ENCODE results near the gene TSR1. TPM values are rescaled to one million over a fixed set of nuclear protein-coding genes. Genes with fewer than 3 reads are reported as not detected.

The TSR1 gene
- 30.2 TPM for total RNA-seq

DNA sequence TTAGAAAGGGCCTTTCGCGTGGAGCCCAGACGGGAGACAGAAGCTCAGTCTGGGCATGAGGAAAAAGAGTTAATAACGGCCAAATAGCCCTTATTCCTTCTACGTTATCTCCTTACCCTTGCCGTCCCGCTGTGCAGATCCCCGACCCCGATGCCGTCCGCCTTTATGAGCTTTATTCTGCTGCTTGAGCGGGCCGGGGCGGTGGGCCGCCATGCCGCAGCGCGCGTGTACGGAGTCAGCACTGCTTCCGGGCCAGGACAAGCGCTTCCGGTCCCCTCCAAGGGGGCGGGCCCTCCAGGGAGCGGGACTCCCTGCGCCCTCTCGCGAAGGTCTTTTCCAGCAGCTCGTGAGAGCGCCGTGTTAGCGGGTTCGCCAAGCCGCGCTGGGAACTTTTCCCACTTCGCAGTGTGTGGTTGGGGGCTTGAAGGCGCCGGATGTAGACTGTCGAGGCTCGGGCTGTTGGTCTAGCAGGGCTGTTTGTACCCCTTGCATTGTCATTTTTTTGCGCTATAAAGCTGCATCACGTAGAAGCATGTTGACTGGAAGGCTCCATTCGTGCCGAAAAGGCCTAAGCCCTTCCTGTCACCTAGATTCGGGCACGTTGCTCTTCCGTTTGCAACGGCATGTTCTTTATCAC, at the start of gene TSR1:
TSR1 (minus strand) TSS at position 243 of the 637 bp plus-strand sequence; CDS start at position 213, 30 bp downstream.
- peak; percentile 98 to 99 for DNase-seq (ENCODE audit: low spot score in 2 of 2)
- FAIRE-seq = no peak

DNA sequence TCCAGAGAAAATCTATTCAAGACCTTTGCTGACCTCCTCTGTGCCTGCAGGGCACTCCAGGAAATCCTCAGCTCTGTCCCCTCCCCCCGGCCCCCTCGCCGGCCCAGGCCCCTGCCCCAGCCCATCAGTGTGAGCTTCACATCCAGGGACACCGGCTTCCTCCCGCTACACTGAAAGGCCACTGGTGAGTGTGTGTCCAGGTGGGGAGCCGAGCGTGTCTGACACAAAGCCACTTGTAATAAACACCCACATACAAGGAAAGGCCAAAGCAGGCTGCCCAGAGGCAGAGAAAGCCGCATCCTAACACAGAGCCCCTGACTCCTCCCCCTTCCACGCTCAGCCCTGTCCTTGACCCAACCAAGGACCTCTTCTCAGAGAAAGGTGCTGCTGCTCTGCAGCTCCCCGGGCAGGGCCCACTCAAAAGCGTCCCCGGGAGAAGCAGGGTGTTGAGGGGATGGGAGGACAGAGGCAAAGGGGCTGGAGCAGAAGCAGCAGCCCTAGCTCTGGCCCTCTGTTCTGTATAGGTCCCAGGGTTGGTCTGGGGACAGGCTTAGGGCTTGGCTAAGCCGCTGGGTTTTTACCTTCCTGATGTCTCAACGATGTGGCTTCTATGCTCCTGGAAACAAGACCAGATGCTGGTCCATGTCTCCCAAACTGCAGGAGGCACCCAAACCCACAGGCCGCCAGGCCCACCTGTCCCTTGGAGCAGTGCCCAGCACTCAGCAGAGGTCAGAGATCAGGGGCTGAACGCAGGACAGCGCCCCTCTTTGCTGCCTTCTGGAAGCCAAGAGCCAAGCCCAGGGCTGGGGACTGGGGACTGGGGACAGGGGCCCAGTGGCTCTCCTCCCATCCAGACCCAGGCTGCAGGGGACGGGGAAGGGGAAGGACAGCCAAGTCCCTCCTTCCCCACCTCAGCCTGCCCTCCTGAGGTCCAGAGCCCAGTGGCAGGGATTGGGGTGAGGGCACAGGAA, 49.3 kb upstream of the TSR1 start:
- DNase-seq (ENCODE audit: low spot score in 2 of 2) (no peak), FAIRE-seq (no peak)

DNA sequence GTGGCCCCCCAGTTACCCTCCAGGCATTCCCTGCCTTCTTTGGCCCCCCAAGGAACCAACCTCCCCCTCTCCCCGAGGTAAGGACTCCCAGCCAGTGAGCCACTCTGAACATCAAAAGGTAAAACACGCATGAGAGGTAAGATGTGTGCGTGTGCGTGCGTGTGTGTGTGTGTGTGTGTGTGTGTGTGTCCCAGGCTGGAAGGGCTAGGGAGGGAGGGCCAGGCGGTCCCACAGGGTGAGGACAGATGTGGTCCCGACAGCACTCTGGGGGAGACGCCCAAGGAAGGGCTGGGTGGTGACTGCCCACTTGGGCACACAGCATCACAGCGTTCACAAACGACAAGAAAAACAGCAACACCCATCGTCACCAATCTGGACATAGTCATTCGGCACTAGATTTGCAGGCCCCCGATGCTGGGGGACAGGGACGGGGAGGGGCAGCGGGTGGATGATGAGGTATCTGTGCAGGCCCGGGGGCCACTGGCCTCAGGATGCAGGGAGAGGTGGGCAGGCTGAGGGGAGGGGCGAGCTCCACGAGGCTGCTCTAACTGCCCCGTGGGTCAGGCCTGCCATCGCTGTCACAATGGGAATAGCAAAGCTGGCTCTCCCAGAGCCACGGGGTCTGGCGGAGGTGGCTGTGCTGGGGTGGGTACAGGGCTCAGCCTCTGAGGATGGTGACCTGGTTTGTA, 48.3 kb upstream of the TSR1 start:
- DNase-seq (ENCODE audit: low spot score in 2 of 2) (no peak), FAIRE-seq (no peak)

DNA sequence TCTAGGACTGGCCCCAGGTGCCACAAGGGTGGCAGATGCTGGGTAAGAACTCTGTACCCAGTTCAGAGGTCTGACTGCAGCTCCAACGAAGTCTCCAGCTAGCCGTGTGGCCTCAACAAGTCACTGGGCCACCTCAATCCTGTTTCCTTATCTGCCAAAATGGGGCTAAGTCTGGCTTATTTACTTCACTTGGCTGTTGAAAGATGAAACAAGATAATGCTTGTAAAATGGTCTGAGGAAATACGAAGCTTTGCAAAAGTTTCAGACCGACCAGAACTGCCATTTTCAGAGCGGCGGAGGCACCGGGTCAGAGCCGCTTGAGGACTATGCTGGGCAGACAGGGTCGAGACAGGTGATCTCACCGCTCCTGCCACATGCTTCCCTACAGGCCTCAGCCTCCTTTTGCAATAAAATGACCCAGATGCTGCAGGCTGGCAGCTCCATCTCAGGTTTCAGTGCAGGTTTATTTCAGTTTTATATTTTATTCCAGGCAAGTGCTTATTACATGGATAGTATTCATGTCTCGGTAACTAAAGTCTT, 47.4 kb upstream of the TSR1 start:
- FAIRE-seq = no peak
- no peak for DNase-seq (ENCODE audit: low spot score in 2 of 2)

DNA sequence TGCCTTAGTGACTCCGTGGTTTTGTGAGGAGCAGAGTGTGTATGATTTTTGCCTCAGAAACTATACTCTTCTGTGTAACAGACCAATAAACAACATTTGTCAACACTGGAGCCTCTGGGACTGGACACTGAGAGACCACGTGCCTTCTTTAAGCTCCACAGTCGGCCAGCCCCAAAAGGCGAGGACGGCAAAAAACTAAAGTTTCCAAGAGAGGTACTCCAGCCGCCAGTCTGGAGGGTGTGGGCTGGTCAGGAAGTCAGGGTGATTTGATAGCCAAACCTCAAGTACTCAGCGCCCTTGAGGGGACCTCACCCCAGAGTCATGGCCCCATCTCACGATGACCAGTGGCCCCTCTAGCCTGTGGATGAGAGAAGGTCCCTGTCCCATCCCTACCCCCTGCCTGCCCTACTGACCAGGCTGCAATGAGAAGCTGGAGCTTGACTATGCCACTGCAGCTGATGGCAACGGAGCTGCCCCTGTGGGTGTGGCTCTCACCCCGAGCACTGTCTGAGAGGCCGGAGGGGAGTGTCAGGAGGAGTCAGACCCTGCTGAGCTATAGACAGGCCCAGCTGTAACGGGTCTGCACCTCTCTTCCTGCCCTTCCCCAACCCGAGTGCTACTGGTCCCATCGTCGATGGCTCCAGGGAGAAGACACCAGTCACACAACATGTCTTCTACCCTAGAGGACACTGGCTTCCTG, 44.8 kb upstream of the TSR1 start:
- FAIRE-seq (no peak), DNase-seq (ENCODE audit: low spot score in 2 of 2) (no peak)

DNA sequence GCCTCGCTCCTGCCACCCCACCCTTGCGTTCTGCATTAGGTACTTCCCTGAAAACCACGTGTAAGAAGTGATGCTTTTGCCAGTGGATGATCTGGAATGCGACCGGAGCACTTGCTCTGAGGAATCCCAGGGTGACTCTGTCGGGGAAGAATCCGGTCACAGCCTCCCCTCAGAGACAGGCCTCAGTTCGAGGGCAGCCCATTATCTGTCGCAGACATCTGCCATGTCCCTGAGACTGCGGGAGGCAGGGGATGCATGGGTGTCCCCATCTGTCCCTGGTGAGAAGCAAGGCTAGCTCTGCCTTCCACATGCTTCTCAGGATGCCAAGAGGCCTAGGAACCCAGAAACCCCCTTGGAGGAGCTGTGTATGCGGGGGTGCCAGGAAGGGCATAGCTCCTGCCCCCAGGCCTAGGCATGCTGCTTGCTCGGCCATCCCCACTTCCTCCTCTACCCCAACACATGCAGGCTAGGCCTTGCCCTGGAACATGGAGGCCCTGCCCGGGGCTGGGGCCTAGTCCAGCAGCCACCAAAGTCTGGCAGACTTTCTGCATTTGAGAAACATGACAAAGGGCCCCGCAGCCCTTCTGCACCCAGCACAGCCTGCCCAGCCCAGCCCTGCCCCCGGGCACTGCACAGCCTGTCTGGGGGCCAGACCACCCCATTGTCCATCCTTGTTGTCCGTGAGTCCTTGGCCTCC, 44.1 kb upstream of the TSR1 start:
- DNase-seq (ENCODE audit: low spot score in 2 of 2) = no peak
- no peak for FAIRE-seq

DNA sequence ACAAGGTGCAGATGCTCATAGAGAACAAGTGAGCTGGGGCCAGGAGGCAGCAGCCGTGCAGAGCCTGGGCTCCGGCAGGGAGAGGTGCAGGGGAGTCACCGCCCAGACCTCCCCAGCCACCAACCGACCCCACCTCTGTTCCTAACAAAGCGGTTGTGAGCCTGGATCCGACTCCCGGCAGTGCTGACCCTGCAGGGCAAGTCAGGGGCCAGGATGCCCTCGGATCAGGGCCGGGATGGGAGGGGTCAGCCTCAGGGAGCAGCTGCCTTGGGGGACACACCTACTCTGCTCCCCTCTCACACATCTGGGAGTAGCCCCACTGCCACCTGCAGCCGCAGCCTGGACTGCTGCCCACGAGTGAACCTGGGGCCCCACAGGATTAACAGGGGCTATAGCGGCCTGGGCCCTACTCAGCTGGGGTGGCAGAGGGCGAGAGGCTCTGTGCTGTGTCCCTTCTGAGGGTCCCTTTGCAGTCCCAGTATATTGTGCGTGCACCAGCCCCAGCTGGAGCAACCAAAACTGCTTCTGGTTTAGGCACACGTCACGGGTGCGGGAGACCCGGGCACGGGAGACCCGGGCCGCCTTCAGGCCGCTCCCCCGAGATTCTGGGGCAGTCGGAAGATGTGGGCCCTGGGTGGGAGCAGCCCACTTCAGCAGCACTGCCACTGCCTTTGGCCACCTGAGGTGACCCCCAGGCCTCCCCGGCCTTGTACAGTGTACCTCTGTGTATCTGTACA, 43.4 kb upstream of the TSR1 start:
- no peak for FAIRE-seq
- DNase-seq (ENCODE audit: low spot score in 2 of 2) = no peak

DNA sequence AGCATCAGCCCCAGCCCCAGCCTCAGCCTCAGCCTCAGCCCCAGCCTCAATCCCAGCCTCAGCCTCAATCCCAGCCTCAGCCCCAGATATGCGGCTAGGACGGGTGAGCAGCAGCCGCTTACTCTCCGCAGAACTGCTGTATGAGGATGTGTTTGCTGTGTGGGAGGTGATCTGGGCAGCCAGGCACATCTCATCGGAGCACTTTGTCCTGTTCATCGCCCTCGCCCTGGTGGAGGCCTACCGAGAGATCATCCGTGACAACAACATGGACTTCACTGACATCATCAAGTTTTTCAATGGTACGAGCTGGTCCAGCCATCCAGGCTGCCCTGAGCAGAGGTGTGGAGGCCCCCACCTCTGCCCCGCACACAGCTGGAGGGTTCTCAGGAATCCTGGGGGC, 42.6 kb upstream of the TSR1 start:
- FAIRE-seq = no peak
- no peak for DNase-seq (ENCODE audit: low spot score in 2 of 2)

DNA sequence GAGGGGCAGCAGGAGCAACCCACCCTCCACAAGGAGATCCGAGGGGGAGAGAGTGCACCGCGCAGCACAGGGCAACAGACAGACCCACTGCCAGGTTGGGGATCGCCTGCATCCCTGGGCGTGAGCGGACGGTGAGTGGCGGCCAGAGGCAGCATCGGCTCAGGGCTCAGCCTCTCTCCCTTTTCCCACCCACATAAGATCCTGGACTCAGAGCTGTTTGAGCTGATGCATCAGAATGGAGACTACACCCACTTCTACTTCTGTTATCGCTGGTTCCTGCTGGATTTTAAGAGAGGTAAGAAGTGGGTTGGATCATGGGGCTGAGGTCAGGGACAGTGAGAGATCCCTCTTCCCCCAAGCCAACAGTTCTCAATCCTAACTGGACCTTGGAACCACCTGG, 41.4 kb upstream of the TSR1 start:
- DNase-seq (ENCODE audit: low spot score in 2 of 2) = no peak
- FAIRE-seq = no peak

DNA sequence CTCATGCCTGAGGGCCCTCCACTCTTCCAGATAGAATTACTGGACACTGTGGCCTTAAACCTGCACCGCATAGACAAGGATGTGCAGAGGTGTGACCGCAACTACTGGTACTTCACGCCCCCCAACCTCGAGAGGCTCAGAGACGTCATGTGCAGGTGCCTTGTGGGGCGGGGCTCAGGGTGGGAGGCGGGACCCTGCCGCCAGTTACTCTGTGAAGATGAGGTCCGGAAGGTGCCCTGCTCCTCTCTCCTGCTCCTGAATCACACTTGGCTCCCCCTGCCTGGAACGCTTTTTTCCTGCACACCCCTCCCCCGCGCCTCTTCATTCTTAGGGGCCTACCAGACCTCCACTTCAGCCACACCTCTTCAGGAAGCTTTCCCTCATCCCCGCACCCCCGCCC, 39.9 kb upstream of the TSR1 start:
- FAIRE-seq (no peak), DNase-seq (ENCODE audit: low spot score in 2 of 2) (no peak)

DNA sequence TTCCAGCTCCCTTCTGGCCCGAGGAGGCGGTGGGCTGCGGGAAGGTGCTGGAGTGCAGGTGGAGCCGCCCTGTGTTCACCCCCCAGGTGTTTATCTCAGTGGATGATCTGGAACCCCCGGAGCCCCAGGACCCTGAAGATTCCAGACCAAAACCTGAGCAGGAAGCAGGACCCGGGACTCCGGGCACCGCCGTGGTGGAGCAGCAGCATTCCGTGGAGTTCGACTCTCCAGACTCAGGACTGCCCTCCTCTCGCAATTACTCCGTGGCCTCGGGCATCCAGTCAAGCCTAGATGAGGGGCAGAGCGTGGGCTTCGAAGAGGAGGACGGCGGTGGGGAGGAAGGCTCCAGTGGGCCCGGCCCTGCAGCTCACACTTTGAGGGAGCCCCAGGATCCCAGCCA, 39.1 kb upstream of the TSR1 start:
- no peak for FAIRE-seq

DNA sequence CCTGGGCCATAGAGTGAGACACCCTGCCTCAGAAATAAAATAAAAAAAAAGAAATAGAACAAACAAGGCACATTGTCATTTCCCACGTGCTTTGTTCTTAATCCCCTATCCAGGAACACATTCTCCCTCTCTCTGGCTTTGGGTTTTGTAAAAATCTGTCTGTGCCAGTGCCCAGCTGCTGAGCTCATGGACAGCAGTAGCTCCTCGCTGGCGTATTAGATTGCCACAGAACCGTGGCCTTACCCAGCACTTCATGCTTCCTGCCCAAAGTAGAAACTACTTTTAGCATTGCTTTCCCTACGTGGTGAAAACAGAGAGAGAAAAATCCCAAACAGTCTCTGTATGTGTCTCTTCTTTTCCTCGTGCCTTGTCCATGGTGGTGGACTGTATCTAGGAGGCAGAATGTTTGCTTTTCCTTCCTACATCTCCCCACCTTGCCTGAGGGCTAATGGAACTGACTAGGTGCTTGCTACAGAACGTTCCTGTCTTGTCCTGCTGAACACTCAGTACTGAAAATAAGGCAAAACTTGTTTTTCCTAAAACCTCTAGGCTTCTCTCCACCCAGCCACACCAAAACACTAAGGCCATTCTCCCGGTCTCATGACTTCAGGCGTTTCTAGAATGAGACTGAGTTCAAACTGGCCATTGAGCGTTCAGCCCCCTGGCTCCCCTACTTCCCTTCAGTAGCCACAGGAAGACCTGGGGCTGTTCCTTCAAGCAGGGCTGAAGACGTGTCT, 38.5 kb upstream of the TSR1 start:
- no peak for DNase-seq (ENCODE audit: low spot score in 2 of 2)
- no peak for FAIRE-seq

More for the DNA sequence above, 39.1 kb upstream of the TSR1 start:
- DNase-seq (ENCODE audit: low spot score in 2 of 2) = no peak

DNA sequence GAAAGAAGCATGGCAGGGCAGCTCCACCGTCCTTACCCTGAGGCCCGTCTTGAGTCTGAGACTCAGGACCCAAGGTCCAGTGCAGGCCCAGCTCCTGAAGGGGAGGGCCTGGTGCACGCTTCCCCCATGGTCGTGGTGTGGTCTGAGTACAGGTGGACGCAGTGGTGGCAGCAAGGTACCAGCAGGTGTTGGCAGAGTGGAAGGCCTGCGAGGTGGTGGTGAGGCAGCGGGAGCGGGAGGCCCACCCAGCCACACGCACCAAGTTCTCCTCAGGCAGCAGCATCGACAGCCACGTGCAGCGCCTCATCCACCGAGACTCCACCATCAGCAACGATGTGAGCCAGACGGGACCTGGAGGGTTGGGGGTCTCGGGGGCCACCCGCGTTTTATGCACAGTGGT, 36.9 kb upstream of the TSR1 start:
- DNase-seq (ENCODE audit: low spot score in 2 of 2) (no peak), FAIRE-seq (no peak)

DNA sequence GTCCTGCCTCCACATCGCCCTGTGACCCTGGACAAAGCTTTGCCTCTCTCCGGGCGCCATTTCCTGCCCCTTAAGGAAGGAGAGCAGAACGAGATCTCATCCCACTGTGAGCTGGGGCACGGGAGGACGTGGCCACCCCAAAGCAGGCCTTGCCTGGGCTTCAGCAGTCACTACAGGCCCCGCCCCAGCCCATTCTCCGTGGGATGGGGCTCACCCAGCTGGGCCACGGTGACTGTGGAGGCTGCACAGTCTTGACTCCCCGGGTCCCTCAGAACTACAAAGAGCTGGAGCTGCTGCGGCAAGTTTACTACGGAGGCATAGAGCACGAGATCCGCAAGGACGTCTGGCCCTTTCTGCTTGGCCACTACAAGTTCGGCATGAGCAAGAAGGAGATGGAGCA, 36.4 kb upstream of the TSR1 start:
- no peak for DNase-seq (ENCODE audit: low spot score in 2 of 2)
- FAIRE-seq = no peak

DNA sequence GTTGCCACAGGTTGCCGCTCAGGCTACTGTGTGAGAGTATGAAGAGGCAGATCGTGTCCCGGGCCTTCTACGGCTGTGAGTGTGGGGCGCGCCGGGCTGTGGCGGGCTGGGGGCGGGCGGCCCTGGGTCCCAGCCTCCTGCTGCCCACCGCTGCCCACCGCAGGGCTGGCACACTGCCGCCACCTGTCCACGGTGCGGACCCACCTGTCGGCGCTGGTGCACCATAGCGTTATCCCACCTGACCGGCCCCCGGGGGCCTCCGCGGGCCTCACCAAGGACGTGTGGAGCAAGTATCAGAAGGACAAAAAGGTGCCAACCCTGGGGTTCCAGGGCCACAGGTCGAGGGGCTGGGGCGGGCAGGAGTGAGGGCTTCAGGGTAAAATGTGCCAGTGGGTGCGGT, 35.9 kb upstream of the TSR1 start:
- no peak for FAIRE-seq

DNA sequence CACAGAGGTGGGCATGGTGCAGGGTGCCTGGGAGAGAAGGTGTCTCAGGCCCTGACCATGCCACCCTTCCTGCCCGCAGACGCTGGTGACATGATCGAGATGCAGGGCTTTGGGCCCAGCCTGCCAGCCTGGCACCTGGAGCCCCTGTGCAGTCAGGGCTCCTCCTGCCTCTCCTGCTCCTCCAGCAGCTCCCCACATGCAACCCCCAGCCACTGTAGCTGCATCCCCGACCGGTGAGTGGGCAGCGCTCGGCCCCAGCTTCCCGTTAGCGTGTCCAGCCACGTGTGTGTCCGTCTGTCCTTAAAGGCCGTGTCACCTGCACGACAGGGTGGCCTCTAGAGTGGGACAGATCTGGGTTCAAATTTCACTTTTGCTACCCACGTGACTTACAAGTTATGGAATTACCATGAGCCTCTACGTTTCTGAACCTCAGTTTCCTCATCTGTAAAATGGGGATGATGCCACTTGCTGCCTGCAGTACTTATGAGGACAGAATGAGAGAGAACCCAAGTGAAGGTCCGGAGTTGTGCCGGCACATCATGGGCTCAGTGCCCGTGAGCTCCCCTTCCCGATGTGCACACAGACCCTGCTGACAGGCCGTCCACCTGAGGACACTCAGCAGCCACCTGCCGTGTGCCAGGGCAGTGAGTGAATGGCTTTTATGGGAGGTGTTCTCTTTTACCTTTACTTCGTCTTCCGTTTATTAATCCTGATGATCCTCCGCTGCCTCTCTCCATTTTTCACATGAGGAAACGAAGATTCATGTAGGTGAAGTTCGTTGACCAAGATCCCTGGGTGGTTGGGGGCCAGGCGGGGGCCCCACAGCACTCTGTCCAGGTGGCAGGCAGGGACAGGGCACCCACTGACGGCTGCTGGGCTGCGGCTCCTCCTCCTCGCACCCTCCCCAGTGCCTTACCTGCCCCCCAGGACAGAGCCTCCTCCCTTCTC, 35.2 kb upstream of the TSR1 start:
- DNase-seq (ENCODE audit: low spot score in 2 of 2) (no peak), FAIRE-seq (no peak)

More for the DNA sequence above, 35.9 kb upstream of the TSR1 start:
- no peak for DNase-seq (ENCODE audit: low spot score in 2 of 2)

DNA sequence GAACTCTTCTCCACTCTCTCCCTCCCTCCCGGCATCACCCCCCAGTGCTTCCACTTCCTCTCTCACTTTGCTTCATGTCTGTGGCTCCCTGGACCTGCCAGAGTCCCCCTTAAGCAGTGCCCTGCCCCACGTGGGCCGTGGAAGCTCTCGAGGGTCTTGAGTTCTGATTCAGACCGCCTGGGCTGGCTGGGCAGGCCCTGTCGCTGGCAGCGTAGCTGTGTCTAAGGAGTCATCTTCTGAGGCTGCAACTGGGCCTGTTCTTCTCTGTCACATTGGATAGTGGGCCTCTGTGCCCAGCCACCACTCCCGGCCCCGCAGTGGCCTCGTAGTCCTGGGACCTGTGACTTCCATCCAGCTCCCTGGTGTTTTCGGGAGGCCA, 33.9 kb upstream of the TSR1 start:
- FAIRE-seq (no peak), DNase-seq (ENCODE audit: low spot score in 2 of 2) (no peak)
